Limb (tissue), 2 donors: ENCODE results near the gene COMT.

Experiments used
- DNase-seq, 2 donors: peaks; one replicate each; pipeline ENCODE4 v3.0.0-alpha.2; 2016; ENCODE audit errors: extremely low spot score in 2 of 2

COMT gene

DNA sequence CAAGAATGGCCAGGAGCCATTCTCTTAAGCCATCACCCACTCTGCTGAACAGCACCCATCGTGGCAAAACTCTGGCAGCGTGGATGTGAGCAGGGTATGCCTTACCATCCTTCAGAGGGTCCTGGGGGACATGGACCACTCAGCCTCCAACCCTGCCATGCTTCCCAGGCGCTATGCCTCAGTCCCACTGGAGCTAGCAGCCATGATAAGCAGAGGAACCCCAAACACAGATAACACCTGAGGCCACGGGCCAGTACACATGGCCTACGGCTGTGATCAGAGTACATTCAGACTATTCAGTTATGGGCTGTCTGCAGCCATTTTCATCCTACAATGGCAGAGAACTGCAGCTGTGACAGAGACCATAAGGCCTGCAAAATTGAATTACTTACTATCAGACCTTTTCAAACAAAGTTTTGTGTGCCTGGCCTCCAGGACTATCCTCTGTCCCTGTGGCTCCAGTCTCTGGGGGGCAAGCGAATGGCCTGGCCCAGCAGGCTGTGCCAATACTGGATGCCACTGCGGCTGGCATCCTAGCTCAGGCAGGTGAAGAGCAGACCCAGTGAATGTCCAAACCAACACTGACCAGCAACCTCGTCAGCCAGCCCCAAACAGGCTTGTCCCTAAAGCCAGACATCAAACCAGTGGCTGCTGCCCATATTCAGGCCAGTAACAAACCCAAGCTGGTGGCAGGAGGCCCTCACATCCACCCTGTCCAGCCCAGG lies 68.2 kb downstream of the COMT start:
- no peak for DNase-seq

GRCh38 chr22:20010307-20011122 lies 68.9 kb downstream of the COMT start:
- no peak for DNase-seq

DNA sequence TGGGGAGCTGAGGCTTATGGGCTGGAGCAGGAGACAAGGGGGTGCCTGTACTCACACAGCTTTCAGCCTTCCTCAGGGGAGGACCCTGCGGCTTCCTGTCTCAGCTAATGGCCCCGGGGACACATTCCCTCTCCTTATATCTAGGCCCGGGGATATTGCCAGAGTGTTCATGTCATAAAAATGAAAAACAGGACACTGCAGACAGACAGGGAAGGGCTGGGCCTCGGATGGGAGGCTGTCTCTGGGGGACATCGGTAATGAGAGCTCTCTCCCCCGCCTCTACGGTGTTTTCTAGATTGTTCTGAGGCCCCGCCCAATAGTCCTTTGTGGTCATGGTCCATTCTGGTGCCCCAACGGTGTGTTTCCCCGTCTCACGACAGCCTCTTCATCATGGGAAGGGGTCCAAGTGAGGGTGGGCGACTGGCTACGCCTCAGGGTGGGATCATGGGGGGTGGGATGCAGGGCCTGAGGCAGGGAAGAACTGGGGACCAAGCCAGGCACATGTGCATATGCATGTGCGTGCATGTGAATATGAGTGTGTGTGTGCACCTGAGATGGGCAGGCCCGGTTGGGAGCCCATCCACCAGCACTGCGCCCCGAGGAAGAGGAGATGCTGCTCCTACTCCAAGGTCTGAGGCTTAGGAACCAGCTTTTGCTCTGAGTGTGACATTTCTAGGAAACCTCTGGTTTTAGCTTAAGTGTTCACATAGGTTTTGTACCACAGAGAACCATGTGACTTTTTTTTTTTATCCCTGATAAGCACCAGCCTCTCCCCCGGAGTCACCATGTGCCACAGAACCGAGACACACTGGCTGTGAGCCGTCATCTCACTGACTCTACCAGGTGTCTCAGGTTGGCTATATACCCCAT lies 69.8 kb downstream of the COMT start:
- no peak for DNase-seq

DNA sequence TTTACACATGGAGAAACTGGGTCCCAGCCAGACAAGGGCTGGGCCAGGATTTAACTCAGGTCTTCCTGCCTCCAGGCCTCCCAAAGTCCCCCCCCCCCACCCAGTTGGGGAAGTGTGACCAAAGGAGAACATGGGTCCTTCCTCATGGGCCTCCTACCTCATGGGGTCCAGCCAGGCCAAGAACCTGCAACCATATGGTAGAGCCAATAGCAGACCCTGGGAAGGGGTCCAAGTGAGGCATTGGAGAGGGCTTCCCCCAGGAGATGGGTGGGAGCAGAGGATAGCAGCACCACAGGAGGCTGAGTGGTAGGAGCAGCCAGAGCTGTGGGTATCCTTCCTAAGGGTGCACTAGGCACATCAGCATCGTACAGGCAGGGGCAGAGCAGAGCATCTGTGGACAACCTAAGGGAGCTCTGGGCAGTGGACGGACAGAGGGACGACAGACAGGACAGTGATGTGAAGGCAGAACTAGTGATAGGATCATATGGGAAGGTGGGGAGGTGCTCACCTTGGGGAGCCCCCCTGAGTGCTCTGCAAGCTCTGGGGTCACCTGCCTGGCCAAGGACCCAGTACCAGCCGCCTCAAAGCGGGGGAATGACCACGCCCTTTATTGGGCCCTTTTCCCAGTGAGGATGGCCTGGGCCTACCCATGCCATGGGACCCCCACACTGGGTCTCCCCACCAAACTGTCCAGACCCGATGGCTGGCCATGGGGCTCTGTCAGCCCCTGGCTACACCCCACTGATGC lies 70.6 kb downstream of the COMT start:
- no peak for DNase-seq

DNA sequence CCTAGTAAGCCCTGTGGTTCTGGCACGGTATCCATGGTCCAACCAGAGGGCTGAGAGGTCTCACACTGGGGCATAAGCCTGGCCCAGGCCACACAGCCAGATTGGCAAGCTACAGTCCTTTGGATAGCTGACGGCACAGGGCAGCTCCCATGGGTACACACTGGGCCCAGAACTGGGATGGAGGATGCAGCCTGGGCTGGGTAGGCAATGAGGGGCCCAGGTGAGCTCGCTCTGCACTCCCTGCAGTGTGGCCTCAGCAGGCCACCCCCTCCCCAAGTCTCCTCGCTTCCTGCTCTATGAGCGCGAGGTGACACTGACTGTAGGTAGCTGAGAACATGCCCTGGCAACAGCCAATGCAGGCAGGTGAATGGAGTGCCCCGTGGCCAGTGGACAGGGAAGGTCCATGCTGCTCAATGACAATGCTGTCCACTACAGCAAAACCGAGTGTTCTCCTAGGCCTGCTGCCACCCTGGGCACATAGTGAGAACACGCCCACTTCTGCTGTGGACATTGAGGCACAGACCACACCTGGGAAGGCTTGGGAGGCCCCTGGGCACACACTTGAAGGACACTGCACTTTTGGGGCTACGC lies 71.3 kb downstream of the COMT start:
- no peak for DNase-seq

- peak; percentile 64 to 84 for DNase-seq
Measured at GRCh38 chr22:20013382-20013871, 71.9 kb downstream of the COMT start.

DNA sequence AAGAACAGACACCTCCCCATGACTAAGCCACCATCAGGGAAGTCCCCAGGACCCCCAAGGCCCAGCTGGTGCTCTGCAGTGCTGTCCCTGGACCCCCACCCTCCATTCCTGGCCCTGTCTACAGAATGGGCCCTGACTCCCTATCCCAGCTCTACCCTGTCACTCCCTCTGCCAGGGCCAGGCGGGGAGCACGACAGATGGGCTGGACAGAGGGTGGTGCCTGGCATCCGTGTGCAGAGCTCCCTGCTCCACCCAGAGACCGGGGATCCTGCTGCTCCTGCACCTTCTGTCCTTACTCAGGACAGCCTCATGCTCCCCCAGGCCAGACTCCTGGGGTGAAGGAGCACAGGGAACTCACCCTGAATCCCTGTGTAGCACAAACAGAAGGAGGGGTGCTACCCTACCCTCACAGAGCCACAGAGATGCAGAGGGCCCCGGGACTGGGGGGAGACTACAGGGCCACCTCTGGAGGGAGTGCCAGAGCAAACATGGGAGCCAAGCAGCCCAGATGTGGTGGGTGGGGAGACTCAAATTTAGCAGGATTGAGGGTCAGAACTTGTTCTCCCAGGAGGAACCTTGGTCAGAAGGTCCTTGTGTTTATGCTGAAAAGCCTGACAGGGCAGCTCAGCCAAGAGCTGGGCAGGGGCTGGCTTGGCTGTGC lies 73.1 kb downstream of the COMT start:
- DNase-seq: no peak

DNA sequence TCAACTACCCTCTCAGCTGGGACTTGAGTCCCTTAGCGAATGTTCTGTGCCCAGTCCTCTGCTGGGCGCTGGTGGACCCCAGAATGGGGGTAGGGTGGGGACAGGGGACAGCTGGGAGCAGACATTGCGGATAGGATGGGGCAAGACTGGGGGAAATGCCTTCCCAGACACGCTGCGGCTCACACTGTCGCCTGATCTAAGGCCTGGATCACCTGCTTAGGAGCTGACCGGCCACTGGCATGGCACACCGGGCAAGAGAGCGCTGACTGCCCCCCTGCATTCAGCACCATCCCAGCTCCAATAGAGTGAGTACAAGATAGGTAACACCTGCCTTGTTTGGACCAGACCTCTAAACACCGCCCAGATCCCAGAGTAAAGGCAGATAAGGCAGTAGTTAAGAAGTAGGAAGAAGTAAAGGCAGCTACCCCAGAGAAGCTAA lies 73.6 kb downstream of the COMT start:
- no peak for DNase-seq

DNA sequence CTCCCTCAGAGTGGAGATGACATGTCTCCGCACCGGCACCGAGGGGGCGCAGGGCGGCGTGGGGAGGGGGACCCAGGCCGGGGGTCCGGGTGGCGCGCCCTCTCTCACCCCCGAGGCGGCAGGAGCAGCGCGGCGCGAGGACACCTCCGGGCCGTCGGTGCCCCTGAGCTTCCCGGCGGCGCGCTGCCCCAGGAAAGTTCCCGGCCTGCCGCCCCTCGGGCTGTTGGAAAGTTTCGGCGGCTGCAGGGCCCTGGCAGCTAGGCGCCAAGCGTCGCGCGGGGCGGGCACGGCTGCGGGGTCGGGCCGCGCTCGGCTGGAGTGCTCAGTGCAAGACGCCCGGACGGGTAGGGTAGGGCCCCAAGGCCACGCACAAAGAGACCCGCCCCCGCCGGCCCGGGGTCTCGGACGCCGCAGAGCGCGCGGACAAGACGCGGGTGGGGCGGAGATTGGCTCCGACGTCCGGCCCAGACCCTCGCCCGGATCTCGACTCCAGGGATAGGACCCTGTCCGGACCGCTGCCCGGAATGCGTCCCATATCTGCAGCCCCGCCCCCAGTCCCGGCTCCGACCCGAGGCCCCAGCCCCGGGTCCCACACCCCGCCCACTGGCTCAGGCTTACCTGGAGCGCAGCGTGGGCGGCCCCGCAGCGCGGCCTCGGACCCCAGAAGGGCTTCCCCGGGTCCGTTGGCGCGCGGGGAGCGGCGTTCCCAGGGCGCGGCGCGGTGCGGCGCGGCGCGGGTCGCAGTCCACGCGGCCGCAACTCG lies 74.6 kb downstream of the COMT start:
- DNase-seq: no peak

DNA sequence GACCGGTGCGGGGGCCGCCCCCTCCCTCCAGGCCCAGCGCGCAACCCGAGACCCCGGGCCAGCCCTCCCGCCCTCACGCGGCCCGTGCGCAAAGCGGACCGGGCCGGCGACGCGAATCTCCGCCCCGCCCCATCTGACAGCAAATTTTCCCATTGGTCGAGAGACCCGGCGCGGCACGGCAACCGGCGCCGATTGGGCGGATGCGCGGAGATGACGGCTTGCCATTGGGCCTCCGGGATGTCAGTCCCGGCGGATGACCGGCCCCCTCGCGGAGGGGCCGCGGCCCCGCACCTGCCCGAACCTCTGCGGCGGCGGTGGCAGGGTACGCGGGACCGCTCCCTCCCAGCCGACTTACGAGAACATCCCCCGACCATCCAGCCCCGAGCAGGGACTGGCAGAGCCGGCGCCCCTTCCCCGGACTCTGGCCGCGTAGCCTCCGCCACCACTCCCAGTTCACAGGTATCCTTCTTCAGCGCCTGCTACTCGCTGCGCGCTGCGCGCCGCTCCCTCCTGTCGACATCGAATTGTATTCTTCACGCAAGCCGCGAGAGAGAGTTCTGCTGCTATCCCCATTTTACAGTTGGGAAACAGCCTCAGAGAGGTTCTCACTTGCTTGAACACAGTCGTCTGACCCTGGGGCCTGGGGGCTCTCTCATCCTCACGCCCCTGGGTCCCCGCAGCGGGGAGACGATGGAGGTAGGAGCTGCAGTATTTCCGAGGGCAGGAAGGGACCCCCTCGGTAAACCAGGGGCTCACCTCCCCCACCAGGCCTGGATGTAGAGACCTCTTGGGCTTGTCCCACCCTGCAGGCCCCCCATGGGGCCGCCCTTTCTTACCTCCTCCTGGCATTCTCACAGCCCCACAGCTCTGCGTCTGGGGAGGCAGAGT lies 75.4 kb downstream of the COMT start, which contains the start of gene ARVCF:
ARVCF (minus strand) TSS at position 90 of the 888 bp plus-strand sequence. CDS start 26,029 bp downstream, outside the sequence.
- peak; percentile 83 to 94 for DNase-seq

DNA sequence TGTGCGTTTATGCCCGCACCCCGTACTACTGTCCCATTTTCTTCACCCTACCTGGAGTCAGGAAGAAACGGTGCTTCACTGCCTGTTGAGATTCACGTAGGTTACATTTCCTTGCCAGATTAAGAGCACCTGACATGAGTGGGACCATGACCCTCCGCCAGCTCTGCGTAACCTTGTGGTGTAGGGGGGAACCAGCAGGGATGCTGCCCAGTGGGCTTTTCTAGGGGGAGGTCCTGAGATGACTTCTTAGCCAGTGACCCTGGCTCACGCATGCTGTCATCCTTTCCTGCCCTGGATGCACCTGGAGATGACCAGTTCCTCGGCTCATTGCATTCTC lies 76.0 kb downstream of the COMT start:
- no peak for DNase-seq

DNA sequence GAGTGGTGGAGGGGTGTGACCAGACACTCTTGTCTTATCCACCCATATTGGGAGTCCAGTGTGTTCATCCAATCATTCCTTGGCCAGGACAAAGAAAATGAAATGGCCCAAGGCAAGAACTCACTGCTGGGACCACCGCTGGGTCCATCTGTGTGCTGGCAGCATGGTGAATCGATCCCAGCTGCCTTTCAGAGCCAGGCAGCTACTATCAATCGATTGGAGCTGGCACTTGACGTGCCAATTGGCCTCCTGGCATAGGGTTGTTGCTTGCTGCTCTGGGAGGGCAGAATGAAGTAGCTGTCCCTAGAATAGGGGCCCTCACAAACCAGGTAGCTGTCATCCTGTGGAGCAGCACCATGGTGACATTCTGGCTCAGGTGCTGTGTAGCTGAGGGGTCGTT lies 76.4 kb downstream of the COMT start:
- no peak for DNase-seq
